Stomach (tissue), 9 donors: ENCODE measurements around the gene BPTF. TPM values are rescaled to one million over a fixed set of nuclear protein-coding genes. Genes with fewer than 3 reads are reported as not detected.
"Not testable (repeated sequence)": the region's sequence is repeated elsewhere in the genome, so short reads cannot be mapped to it uniquely, and the experiment has no call there.

Experiments used
- DNase-seq, 2 donors: peaks; one replicate each; pipeline versions ENCODE4 v3.0.0 to v3.0.0-alpha.2; 2013 to 2019
- H3K27ac ChIP-seq, 5 donors: fragments of 200-600 bp in 4 of 5; sonication (generic) in 4 of 5; one replicate each; pipeline ENCODE4 v1.5.1; 2013 to 2019; ENCODE audit warnings: mild to moderate bottlenecking in 1 of 5, moderate library complexity in 1 of 5
- H3K27me3 ChIP-seq, 3 donors: fragments of 200-600 bp; sonication (generic); one replicate each; pipeline ENCODE4 v1.5.1; 2017 to 2019; ENCODE audit warnings: mixed run types in 1 of 3
- H3K36me3 ChIP-seq, 4 donors: fragments of 200-600 bp; sonication (generic); 1 replicate in 3 of 4; 2 replicates in 1 of 4; pipeline ENCODE4 v1.5.1; 2016 to 2019
- H3K4me1 ChIP-seq, 4 donors: fragments of 200-600 bp; sonication (generic); one replicate each; pipeline ENCODE4 v1.5.1; 2016 to 2019
- H3K4me3 ChIP-seq, 4 donors: fragments of 200-600 bp; sonication (generic) in 3 of 4; one replicate each; pipeline ENCODE4 v1.5.1; 2016 to 2019; ENCODE audit warnings: mild to moderate bottlenecking in 1 of 4
- H3K9me3 ChIP-seq, 4 donors: fragments of 200-600 bp; sonication (generic); one replicate each; pipeline ENCODE4 v1.5.1; 2016 to 2019
- EP300 ChIP-seq: sonication (generic); formaldehyde crosslinking; IDR thresholded peaks from one replicate; pipeline ENCODE4 v1.6.1; 2017; ENCODE audit warnings: antibody characterized with exemption
- POLR2A ChIP-seq, 4 donors: fragments of 450-650 bp; IDR thresholded peaks; one replicate each; pipeline ENCODE4 v1.6.1; 2016; ENCODE audit warnings: antibody characterized with exemption in 4 of 4, control low read depth in 2 of 4, mild to moderate bottlenecking in 1 of 4, moderate library complexity in 1 of 4
- POLR2AphosphoS5 ChIP-seq, 3 donors: sonication (generic); formaldehyde crosslinking; IDR thresholded peaks; one replicate each; pipeline ENCODE4 v1.6.1; 2016; ENCODE audit warnings: antibody characterized with exemption in 3 of 3
- WGBS, 5 donors: extraction: QIAGEN DNeasy Blood & Tissue Kit in 3 of 5; methylation state at CpG; one replicate each; pipeline versions ENCODE4 v1.1.5 to v1.1.7; 2013 to 2018; 5-methylcytosine and 5-hydroxymethylcytosine counted together
- intact Hi-C: fragments of 100-400 bp; cut with DNase I; formaldehyde crosslinking; loops from one replicate; pipeline ENCODE4 v1.15.1; 2023; ENCODE audit warnings: low total_unique reads
- polyA plus RNA-seq, 3 donors: library from polyadenylated mRNA; stranded (reverse); fragments of 200-250 nt; gene quantifications; one replicate each; pipeline ENCODE4 v1.2.3, GENCODE V29; 2013
- total RNA-seq, 5 donors: library from RNA; depleted of rRNA; stranded (reverse); fragments of >200 nt; gene quantifications; one replicate each; pipeline versions ENCODE4 v1.1.0 to v1.2.3, GENCODE V29; 2014 to 2016
- TF ChIP-seq, protein P1 (sequence below), 7 experiments: fragments of 450-650 bp in 4 of 7; fragments of 200-600 bp in 3 of 7; sonication (generic) in 3 of 7; IDR thresholded peaks; one replicate each; pipeline ENCODE4 v1.5.1; 2016 to 2019; ENCODE audit warnings: antibody characterized with exemption in 7 of 7, control low read depth in 2 of 7, mild to moderate bottlenecking in 1 of 7
- donor health status: healthy with polysubstance abuse.
- donor health status: Bipolar disorder and iron deficiency.
- donor health status: healthy.

Gene BPTF
- total and polyA plus RNA-seq, 8 donors: 8.6 to 122 (median 49.9) TPM

DNA sequence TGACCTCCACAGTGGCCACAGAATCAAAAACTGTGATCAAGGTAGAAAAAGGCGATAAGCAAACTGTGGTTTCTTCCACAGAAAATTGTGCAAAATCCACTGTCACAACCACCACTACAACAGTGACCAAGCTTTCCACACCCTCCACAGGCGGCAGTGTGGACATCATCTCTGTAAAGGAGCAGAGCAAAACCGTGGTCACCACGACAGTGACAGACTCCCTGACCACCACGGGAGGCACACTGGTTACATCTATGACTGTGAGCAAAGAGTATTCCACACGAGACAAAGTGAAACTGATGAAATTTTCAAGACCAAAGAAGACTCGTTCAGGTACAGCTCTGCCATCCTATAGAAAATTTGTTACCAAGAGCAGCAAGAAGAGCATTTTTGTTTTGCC lies 87.4 kb downstream of the BPTF start:
- TF ChIP-seq, protein P1, sequence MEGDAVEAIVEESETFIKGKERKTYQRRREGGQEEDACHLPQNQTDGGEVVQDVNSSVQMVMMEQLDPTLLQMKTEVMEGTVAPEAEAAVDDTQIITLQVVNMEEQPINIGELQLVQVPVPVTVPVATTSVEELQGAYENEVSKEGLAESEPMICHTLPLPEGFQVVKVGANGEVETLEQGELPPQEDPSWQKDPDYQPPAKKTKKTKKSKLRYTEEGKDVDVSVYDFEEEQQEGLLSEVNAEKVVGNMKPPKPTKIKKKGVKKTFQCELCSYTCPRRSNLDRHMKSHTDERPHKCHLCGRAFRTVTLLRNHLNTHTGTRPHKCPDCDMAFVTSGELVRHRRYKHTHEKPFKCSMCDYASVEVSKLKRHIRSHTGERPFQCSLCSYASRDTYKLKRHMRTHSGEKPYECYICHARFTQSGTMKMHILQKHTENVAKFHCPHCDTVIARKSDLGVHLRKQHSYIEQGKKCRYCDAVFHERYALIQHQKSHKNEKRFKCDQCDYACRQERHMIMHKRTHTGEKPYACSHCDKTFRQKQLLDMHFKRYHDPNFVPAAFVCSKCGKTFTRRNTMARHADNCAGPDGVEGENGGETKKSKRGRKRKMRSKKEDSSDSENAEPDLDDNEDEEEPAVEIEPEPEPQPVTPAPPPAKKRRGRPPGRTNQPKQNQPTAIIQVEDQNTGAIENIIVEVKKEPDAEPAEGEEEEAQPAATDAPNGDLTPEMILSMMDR (IDR thresholded peaks at IDR 0.05): no peak
- no peak for TF ChIP-seq POLR2AphosphoS5 (IDR thresholded peaks at IDR 0.05)
- TF ChIP-seq EP300: no peak
- TF ChIP-seq POLR2A (IDR thresholded peaks at IDR 0.05): no peak
- H3K4me3 ChIP-seq: no peak overlapping the region
- no peaks in the 10 kb centered on the region for H3K9me3 ChIP-seq
- intact Hi-C loops: no loop called here
- no peak overlapping the region for H3K27ac ChIP-seq
- DNase-seq: no peak
- peaks cover 0 to 11% (median 2%) of the 10 kb centered on the region in 4 donors for H3K4me1 ChIP-seq
- H3K36me3 ChIP-seq: peaks cover 10 to 95% (median 90%) of the 10 kb centered on the region in 4 donors
- no peaks in the 10 kb centered on the region for H3K27me3 ChIP-seq
- WGBS, 5 donors: 76 to 92% (median 91%) methylated on average over 7 of the region's 7 CpGs

DNA sequence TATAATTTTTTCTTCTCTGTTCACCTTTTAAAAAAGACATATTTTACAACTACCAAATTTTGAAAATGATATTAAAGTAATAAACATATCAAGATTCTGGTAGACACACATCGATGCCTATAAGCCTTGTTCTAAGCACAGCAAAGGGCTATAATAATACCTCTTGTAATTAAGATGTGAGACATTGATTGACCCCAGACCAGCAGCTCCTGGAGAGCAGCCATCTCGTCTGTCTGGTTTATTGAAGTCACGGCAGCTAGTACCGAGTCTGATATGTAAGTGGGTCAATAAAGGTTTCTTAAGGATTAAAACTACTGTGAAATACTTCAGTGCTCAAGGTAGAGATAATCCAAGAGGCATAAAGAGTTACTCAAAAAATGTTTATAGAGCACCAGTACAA lies 94.9 kb downstream of the BPTF start:
- no peak overlapping the region for H3K27ac ChIP-seq
- TF ChIP-seq EP300: no peak
- TF ChIP-seq POLR2AphosphoS5 (IDR thresholded peaks at IDR 0.05): no peak
- no peak for TF ChIP-seq POLR2A (IDR thresholded peaks at IDR 0.05)
- TF ChIP-seq, protein P1 (IDR thresholded peaks at IDR 0.05): no peak
- whole genome bisulfite sequencing, 5 donors: 88 to 93% (median 91%) methylated on average over 4 of the region's 4 CpGs
- no peak overlapping the region for H3K4me3 ChIP-seq
- peaks cover 49 to 94% (median 92%) of the 10 kb centered on the region in 4 donors for H3K36me3 ChIP-seq
- no peaks in the 10 kb centered on the region for H3K4me1 ChIP-seq
- H3K9me3 ChIP-seq: no peaks in the 10 kb centered on the region
- intact Hi-C loops: no loop called here
- H3K27me3 ChIP-seq: no peaks in the 10 kb centered on the region
- DNase-seq: peak in 1 of 2 donors; percentile 18

DNA sequence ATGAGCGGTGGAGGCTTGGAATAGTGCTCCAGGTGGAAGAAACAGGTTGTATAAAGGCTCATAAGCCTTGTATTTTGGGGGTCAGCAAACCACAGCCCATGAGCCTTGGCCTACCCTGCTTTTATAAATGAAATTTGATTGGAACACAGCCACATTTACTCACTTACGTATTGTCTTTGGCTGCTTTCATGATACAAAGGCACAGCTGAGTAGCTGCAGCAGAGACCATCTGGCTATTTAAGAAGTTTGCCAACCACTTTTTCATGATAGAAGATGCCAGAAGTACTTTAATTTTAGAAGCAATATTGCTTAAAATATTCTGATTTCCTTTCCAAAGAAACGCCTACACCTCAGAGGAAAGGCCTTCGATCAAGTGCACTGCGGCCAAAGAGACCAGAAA lies 97.2 kb downstream of the BPTF start:
- TF ChIP-seq POLR2AphosphoS5 (IDR thresholded peaks at IDR 0.05): no peak
- TF ChIP-seq, protein P1 (IDR thresholded peaks at IDR 0.05): no peak
- Histone ChIP-seq H3K4me3 (no peak overlapping the region), H3K9me3 (no peaks in the 10 kb centered on the region), H3K4me1 (no peaks in the 10 kb centered on the region), H3K27ac (no peak overlapping the region), H3K36me3 (peaks cover 54 to 100% (median 98%) of the 10 kb centered on the region in 4 donors), H3K27me3 (no peaks in the 10 kb centered on the region)
- WGBS, 5 donors: 80 to 88% (median 84%) methylated on average over 5 of the region's 5 CpGs
- intact Hi-C loops: no loop called here
- DNase-seq: no peak

DNA sequence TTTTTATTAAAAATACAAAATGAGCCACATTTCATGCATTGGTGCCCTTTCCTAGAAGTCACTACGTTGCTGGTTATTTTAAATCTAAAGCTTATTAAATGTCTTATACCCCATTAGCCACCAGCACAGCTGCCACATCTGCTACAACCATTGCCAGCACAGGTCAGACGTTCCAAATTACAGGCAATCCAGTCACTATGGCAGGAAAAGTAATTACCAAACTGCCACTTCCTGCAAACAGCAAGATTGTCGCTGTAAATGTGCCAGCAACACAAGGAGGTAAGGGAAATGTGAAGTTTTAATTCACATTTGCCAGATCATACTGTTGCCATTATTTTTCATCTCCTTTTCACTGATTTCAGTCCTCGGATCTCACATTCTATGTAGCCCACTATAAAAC lies 103.5 kb downstream of the BPTF start:
- WGBS, 5 donors: 68 to 86% (median 74%) methylated on average over 4 of the region's 4 CpGs
- H3K27me3 ChIP-seq, intact Hi-C loops, H3K4me1 ChIP-seq, H3K27ac ChIP-seq, H3K9me3 ChIP-seq, DNase-seq, H3K4me3 ChIP-seq: not testable (repeated sequence)
- H3K36me3 ChIP-seq: peaks cover 65 to 100% (median 100%) of the 10 kb centered on the region in 4 donors

DNA sequence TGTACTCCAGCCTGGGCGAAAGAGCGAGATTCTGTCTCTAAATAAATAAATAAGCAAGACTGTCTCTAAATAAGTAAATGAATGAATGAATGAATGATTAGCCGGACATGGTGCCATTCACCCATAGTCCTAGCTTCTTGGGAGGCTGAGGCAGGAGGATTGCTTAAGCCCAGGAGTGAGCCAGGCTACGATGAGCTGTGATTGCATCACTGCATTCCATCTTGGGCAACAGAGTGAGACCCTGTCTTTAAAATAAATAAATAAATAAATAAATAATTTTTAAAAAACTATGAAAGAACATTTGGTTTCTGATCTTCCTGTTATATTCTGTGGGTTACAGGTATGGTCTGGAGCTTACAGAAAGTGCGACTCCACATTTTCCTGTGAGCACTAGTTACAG lies 105.9 kb downstream of the BPTF start:
- intact Hi-C loops: no loop called here
- Histone ChIP-seq H3K9me3 (no peaks in the 10 kb centered on the region), H3K4me3 (no peak overlapping the region), H3K4me1 (no peaks in the 10 kb centered on the region), H3K36me3 (peaks cover 70 to 100% (median 100%) of the 10 kb centered on the region in 4 donors), H3K27ac (no peak overlapping the region), H3K27me3 (no peaks in the 10 kb centered on the region)
- TF ChIP-seq, protein P1 (IDR thresholded peaks at IDR 0.05): no peak
- no peak for TF ChIP-seq EP300
- 88 to 98% (median 96%) methylated on average over 5 of the region's 5 CpGs for WGBS, 5 donors
- DNase-seq: no peak
